Measurements from ENCODE around the gene AKIRIN2.
"Not testable (repeated sequence)": the region's sequence is repeated elsewhere in the genome, so short reads cannot be mapped to it uniquely, and the experiment has no call there.

Gene AKIRIN2

DNA sequence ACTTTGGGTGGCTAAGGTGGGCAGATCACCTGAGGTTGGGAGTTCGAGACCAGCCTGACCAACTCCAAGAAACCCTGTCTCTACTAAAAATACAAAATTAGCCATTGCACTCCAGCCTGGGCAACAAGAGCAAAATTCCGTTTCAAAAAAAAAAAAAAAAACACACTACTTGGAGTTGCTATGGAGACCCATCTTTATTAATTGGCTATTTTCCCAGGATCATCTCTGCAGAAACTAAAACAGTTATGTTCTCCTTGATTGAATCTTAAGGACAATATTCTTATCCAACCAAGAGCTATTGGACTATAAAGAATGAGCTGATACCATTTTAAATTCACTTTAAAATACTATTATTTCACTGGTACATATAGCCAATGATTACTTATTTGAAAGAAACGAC, 14.7 kb downstream of the AKIRIN2 start:
- DNase-seq (ENCODE audit: low spot score), result no peak

DNA sequence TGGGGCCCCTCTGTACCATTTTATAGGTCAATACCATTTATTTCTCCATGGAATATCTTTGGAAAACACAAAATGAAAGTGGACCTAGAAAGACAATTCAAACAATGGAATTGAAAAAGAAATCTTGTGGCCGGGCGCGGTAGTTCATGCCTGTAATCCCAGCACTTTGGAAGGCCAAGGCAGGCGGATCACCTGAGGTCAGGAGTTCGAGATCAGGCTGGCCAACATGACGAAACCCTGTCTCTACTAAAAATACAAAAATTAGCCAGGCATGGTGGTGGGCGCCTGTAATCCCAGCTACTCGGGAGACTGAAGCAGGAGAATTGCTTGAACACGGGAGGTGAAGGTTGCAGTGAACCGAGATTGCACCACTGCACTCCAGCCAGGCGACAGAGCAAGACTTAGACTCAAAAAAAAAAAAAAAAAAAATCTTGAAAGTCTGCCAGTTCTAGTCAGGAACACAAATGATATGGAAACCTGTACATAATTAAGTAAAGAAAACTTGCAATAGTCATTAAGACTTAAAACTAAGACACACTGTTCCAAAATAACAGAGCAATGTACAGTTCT, 15.3 kb downstream of the AKIRIN2 start:
- not testable (repeated sequence) for DNase-seq (ENCODE audit: low spot score)

DNA sequence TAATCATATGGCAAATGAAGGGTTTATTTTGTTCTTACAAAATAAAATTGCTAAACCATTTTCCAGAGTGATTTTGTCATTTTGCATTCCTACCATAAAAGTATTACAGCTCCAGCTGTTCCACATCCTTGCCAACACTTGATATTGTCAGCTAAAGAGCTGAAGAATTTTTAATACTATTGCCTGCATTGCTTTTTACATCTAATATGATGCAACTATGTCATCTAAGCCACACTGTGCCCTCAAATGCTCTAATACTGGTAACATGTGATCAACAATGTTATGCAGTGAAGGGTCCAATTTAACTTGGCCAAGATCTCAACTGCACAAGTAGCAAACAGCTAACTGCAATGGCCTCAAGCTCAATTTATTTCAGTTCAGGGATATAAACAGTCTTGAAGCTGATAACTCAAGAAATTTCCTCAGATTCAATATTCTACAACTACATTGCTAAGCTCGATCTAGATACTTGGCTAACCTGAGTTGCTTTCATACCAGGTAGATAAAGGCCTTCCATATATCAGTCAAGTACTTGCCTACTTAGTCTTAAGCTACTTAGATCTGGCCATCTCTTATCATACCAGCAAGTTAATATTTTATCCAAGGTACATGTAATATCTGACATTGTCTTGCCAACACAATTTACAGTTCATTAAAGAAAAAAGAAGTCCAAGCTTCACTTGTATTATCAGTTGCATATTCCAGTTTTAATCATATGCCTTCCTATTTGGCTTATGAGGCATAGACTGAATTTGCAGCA, 17.0 kb downstream of the AKIRIN2 start:
- no peak for DNase-seq (ENCODE audit: low spot score)

DNA sequence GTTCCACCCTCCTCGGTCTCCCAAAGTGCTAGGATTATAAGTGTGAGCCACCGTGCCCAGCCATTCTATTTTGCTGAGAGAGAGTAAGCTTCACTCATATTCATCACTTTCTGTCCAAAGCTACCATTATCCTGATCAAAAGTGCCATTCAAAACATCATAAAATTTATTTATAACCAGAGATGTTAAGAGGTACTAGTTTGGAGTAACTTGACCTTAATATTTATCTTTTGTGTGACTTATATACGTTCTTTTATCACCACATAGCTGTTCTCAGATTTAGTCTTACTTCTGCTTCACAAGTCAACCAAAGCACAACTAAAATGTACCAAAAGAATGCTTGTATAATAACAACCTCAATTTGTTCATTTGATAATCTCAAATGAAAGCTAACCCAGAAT, 18.1 kb downstream of the AKIRIN2 start:
- no peak for DNase-seq (ENCODE audit: low spot score)

DNA sequence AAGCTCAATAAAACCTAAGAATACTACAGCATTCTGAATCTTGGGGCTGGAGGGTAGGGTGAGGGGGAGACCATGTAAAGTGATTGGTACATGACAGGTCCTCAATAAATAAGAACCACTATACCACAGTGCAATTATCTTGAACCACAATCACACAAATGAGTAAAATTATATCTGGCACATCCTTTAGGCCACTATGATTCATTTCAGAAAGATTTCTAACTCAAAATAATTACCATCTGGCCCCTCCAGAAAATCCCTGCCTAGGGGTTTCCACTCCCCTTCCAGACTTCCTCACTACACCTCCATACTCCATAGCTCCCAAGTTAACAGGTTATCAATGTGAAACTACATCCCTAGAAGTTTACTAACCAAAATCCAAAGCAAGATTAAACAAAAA, 19.7 kb downstream of the AKIRIN2 start:
- peak; percentile 14 for DNase-seq (ENCODE audit: low spot score)

DNA sequence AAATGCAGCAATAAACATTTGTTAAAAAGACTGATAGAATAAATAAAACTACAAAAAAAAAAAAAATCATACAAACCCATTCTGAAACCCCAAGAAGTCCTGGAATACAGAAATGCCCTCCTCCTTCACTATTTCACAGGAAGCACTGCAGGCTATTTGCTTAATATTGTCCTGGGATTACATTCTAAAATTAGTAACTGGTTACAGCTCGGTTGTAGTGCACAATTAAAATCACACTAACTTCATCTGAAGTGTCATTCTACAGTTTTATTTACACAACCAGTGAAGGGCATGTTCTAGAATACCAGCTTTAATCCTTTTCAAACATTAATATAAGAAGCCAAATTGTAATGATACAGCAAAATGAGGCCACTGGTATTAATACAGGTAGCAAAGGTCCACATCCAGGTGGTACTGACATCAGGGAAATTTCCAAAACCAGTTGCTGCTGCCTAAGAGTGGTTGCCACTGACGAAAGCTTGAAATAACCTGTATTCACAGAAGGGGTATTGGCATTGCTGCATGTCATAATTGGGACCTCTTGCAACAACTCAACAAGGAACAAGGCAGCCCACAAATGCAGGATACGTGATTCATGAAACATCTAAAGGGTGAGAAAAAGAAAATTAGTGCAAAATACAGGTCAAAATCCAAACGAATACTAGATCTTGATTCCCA, 26.9 kb downstream of the AKIRIN2 start:
- DNase-seq (ENCODE audit: low spot score), result no peak

DNA sequence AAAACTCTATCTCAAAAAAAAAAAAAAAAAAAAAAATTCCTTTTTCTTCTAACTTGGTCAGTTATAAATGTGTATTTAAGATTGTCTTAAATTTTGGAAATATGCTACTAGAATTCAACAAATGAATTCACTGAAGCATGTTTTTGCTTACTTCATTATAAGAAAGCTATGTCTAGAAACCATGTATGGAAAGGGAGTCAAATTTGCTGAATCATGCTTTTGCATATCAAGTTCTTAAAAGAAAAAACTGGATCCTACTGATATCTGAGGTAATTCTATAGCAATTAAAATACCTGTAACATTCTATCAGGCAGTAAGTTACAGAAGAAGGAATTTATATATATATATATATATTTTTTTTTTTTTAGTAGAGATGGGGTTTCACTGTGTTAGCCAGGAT, 27.7 kb downstream of the AKIRIN2 start:
- no peak for DNase-seq (ENCODE audit: low spot score)

DNA sequence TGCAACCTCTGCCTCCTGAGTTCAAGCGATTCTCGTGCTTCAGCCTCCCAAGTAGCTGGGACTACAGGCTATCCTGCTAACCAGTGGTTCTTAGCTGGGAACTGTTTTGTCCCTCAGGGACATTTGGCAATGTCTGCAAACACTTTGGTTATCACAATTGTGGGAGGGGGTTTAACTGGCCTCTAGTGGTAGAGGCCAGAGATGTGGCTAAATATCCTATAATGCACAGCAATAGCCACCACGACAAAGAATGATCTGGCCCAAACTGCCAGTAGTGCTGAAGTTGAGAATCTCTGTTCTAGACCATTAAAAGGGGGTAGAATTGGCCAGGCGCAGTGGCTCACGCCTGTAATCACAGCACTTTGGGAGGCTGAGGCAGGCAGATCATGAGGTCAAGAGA, 28.8 kb downstream of the AKIRIN2 start:
- no peak for DNase-seq (ENCODE audit: low spot score)

DNA sequence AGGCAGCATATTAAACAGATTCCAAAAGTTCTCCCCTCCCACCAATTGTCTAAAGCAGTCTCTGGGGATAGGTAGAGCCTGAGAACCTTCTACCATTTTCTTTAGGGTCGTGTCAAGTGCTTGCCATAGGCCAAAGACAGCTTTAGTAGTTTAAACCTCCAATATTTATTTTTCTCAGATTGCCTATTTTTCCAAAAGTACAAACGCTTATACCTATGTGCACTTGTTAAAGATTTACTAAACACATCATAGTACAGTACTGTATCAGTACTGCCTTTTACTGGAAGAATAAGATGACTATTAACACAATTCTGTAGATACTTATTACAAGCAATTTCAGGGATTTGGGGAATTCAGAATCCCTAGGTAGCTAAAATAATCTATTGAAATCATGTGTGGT, 29.4 kb downstream of the AKIRIN2 start:
- no peak for DNase-seq (ENCODE audit: low spot score)

DNA sequence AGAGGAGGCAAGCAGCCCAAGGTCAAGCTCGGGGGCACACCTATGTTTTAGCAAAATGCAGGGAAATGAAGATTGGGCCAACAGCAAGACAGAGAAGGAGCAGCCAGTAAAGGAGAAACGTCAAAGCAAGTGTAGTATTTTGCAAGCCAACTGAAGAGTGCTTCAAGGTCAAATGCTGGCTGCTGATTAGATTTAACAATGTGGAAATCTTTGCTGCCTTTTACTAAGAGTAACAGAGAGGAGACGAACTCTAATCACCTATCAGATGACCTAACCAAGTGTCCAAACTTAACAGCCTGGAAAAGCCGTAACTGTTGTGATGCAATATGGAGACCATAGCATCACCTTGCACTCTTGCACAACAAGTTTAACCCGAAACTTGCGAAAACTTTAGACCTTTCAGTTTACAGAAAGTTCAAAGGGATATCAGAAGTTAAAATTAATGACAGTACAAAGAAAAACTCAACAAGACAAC, 30.4 kb downstream of the AKIRIN2 start:
- DNase-seq (ENCODE audit: low spot score), result no peak

DNA sequence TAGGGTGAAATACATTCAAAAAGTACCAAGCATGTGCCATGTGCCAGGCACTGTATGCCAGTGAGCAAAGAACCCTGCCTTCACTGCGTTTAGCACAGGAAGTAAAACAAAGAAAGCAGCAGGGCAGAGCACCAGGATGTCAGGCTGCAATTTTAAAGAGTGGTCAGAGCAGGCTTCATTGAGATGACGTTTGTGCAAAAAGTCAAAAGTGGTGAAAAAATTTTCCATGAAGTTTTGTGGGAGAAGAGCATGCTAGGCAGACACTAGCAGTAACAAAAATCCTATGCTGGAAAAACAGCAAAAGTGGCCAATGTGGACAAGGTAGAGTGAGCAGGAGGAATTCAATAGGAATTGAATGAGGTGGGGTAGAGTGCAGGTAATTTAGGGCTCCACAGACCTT, 31.3 kb downstream of the AKIRIN2 start:
- DNase-seq (ENCODE audit: low spot score), result no peak

DNA sequence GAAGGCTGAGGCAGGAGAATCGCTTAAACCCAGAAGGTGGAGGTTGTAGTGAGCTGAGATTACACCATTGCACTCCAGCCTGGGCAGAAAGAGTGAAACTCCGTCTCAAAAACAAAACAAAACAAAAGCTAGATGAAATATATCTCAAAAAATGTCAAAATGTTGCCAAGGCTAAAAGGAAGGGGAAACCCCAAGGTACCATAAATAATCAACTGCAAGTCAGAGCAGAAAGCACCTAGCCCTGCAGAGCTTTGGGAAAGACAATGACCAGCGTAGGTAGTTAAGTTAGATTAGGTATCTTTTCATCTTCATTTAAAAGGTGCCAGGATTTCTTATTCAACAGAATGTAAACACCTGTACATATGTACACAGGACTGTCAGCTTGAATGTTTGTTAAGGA, 33.0 kb downstream of the AKIRIN2 start:
- DNase-seq (ENCODE audit: low spot score), result no peak

DNA sequence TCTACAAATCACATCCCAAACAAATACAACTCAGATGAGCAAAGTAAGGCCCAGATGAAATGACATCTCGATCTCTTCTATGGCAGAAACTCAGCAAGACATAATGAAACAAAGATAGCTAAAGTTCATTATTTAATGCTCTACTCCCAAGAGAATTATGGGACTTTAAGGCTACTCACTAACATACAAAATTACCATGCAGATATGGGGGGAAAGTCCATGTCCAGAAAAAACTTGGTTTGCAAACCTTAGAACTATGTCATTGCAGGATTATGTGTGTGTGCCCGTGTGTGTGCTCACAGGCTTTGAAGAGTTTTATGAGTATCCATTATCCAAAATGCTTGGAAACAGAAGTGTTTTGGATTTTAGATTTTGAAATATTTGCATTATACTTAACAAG, 34.0 kb downstream of the AKIRIN2 start:
- DNase-seq (ENCODE audit: low spot score), result no peak

DNA sequence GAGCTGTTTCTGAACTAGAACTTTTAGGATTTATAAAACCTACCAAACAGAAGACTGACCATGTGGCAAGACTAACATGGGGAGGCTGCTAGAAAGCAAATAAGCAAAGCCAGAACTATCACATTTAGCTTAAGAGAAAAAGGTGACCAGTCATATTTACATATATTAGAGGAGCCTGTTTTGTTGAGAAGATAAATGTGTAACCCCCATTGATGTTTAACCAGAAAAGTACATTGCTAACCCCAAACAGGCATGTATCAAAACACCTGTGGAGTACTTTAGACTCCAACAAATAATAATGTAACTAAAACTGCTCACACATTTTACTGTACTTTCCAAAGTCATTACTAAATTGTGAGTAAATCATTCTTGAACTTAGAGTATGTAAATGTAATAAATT, 35.0 kb downstream of the AKIRIN2 start:
- no peak for DNase-seq (ENCODE audit: low spot score)

DNA sequence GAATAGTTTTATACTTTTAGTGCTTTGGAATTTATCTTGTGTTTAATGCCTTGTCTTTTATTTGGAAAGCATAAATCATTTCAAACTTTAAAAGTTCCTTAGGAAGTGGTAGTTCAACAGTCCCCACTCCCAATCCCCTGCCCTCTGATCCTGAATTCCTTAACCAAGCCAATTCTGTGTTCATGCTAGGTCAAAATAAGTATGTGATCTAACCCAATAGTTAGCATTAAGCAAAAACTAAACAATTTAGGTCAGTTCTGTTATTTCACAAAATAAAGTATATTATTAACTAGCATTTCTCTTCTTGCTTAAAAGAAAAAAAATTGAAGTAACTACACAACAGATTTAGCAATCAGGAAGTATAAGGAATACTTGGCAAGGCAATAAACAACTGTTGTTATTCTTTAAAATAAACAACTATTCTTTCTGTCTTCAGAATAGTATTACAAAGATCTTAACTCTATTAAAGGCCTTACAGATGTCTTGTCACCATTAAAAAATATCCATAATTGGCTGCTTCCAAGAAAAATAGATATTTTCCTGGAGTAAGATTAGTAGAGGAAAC, 37.0 kb downstream of the AKIRIN2 start:
- no peak for DNase-seq (ENCODE audit: low spot score)

DNA sequence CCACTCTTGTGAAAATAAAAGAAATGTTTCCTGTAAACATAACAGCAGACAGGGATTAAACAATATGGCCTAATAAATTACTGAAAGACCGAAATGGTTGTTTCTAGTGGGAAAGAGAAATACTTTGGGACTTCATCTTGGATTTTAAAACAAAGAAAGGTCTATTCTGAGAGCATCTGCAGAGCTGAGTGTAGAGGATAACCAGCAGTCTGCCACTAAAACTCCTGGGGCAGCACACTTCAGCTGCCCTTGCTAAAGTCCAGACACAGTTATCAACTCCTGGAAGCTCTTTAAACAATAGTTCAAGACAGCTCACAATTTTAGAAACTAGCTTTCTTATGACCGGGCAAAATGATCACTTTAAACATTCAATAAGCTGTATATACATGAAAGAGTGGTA, 38.6 kb downstream of the AKIRIN2 start:
- DNase-seq (ENCODE audit: low spot score), result no peak

DNA sequence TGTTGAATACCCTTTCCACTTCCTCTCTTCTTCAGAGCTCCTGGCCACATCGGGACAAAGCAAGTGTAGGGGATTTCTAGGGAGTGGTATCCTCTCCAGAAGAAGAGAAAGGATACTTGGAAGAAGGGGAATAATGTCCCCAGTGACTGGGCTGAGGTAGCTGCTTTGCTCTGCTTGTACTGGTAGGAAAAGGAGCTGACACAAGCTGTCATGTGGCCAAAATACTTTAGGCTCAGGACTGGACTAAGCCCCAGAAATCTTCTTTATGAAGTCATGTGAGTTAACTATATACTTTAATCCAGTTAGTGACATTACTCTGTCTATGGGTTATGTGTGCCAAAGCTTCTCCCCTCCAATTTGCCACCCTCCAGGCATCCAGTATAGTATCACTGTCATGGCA, 40.5 kb downstream of the AKIRIN2 start:
- DNase-seq (ENCODE audit: low spot score), result peak; percentile 16

DNA sequence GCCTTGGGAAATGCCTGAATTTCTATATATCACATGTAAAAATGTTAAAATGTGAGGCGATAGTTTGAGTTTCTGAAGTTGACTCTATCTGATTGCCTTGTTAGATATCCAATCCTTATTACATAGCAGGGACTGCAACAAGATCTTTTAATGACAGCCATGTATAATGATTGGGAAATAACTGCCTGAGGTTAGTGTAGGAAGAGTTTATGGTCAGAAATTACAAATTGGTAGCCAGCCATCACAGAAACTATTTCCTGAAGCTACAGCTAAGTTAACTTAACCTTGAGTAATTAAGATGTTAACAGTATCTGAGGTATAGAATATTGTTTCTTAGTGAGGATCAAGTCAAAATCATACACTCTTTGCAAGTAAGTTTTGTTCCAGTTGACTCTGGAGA, 41.0 kb downstream of the AKIRIN2 start:
- peak; percentile 12 for DNase-seq (ENCODE audit: low spot score)

DNA sequence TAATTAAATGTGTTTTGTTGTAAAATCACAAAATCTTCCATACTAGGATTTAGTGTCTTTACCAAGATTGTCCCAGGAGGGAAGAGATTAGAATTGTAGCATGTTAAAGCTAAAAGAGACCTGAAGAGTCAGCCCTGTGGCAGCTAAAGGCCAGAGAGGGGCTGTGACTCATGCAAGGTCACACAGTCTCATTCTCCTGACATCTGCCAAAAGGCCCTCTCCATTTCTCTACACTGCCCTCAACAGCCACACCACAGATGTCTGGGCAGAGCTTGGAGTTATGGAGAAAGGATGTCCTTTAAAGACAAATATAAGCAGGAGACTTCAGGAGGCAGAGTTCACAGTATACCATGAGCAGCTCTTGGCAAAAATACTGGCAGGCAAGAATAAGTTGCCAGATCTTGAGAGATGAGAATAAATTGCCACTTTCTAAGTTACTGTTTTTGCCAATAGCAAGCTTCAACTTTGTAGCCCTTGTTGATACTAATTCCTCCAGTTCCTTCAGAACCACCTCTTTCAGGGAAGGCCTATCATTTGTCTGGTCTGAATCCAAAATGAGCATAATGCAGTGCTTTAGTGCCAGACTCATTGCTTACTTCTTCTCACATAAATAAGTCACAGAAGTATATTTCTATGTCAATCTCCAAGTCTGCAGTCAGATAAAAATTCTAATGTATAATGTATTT, 41.7 kb downstream of the AKIRIN2 start:
- DNase-seq (ENCODE audit: low spot score), result peak; percentile 81

DNA sequence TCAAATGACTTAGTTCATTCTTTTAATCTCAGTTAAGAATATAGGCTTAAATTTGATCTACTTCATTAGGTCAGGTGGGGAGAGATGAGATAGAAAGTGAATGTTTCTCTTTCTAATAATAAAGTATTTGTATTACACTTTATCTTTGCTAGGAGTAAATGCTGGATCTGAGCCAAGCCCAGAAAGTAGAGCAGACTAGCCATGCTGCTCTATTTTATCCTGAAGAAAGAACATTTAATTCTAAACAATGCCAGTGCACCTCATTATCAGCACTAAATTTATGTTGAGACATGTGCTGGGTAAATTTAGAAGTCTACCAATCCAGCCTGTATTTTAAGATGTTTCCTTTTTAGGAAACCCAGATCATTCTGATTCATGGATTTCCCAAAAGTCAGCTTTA, 43.5 kb downstream of the AKIRIN2 start:
- DNase-seq (ENCODE audit: low spot score), result no peak

DNA sequence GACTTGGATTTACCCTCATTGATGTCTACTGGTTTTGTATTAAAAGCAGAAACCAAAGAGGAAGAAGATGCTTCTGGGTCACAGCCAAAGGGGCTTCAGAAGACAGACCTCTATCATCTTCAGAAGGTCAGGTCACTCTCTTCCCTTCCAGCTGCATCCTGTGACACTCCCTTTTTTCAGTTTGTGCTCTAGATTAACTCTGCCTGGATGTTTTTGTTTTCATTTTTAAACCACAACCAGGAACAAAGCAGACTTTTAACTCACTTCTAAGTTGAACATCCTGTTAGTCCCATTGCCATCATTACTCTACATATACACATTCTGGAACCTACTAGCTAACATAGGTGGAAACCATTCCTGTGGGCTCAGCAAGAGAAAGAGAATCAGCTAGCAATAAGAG, 45.2 kb downstream of the AKIRIN2 start:
- DNase-seq (ENCODE audit: low spot score), result no peak

DNA sequence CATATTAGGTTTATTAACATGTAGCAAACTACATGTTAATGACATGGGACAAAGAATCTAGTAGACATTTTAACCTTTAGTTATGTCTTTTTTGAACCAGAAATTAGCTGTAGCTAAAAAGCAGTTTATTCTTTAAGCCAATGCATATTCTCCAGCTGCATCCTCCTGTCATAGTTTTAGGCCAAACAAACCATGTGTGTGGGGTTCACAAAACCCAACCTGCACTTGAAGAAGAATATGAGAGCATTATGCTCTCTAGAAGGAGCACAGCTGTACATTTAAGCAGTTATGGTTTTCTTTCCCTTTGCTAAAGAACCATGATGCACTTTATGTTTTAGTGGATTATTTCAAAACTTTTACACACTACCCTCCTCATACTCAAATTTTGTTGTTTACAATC, 46.2 kb downstream of the AKIRIN2 start:
- DNase-seq (ENCODE audit: low spot score), result no peak
